HepG2 (cell line): Measurements from ENCODE around the gene TMF1. TPM values are rescaled to one million over a fixed set of nuclear protein-coding genes. Genes with fewer than 3 reads are reported as not detected.

Experiments
- ATAC-seq: fragments of 200-7000 bp; cut with Tn5 transposase; 3 replicates; pipeline ENCODE4 v1.9.1; 2020; ENCODE audit warnings: mild to moderate bottlenecking, moderate library complexity
- BruUV-seq: library from RNA; stranded (reverse); fragments of 400-500 nt; replicated peaks from 2 replicates; lab custom pipeline; 2021; lab: Mats Ljungman, UMichigan
- CTCF ChIA-PET: fragments of 300-600 bp; formaldehyde crosslinking; extraction: SDS; loops from one replicate; lab custom pipeline; 2021; ENCODE audit warnings: low total read pairs, inconsistent platforms, low intra/inter-chr PET ratio; lab: Yijun Ruan, JAX
- POLR2A ChIA-PET: fragments of 350-600 bp; sonication (Branson Sonifier 250); formaldehyde crosslinking; loops from one replicate; lab custom pipeline; 2020; ENCODE audit warnings: antibody characterized with exemption, inconsistent platforms; lab: Yijun Ruan, JAX
- DNase-seq: peaks from one replicate; pipeline ENCODE4 v3.0.0-alpha.2; 2015; ENCODE audit warnings: low spot score
- FAIRE-seq: peaks from 3 replicates; lab custom pipeline; 2011; peaks lifted over from hg19 to GRCh38; lab: Jason Lieb, UNC
- H2AFZ ChIP-seq: one replicate; pipeline ENCODE4 v1.6.1; 2011; ENCODE audit warnings: low read length, inconsistent platforms
- H3K27ac ChIP-seq: fragments of 300-600 bp; 3 replicates; pipeline ENCODE4 v1.8.0; 2011; ENCODE audit warnings: mixed run types, mild to moderate bottlenecking, mixed read lengths, low read length, inconsistent platforms; ENCODE audit not compliant: insufficient read depth; ENCODE audit errors: extremely low read length
- H3K27me3 ChIP-seq, 2 experiments: fragments of 200-600 bp in 1 of 2; 2 replicates in 1 of 2; 3 replicates in 1 of 2; pipeline versions ENCODE4 v1.6.0 to v1.8.0; 2011; ENCODE audit warnings: low read length in 2 of 2, mild to moderate bottlenecking in 2 of 2, moderate library complexity in 2 of 2, inconsistent platforms in 1 of 2; ENCODE audit not compliant: insufficient read depth in 2 of 2, control insufficient read depth in 1 of 2
- H3K36me3 ChIP-seq, 2 experiments: fragments of 200-600 bp in 1 of 2; replicated peaks in 1 of 2; 2 replicates in 1 of 2; 3 replicates in 1 of 2; pipeline versions ENCODE4 v1.5.1 to v1.8.0; 2011; ENCODE audit warnings: low read length in 2 of 2, inconsistent platforms in 1 of 2; ENCODE audit not compliant: insufficient read depth in 2 of 2, control insufficient read depth in 1 of 2
- H3K4me1 ChIP-seq: 2 replicates; pipeline ENCODE4 v1.5.1; 2012; ENCODE audit warnings: low read length, inconsistent platforms; ENCODE audit not compliant: insufficient read depth
- H3K4me2 ChIP-seq: 2 replicates; pipeline ENCODE4 v1.6.0; 2011; ENCODE audit warnings: low read depth, low read length, inconsistent platforms
- H3K4me3 ChIP-seq, 3 experiments: fragments of 200-600 bp in 1 of 3; sonication (generic), shearing (Covaris generic) in 1 of 3; replicated peaks in 1 of 3; 2 replicates each; pipeline ENCODE4 v1.5.1; 2011 to 2016; ENCODE audit warnings: low read length in 3 of 3, inconsistent platforms in 2 of 3, low read depth in 2 of 3, mild to moderate bottlenecking in 2 of 3, control low read depth in 1 of 3, mixed read lengths in 1 of 3; ENCODE audit not compliant: insufficient read depth in 1 of 3
- H3K79me2 ChIP-seq: one replicate; pipeline ENCODE4 v1.6.1; 2011; ENCODE audit warnings: low read length, inconsistent platforms; ENCODE audit not compliant: insufficient read depth
- H3K9ac ChIP-seq: 2 replicates; pipeline ENCODE4 v1.6.0; 2011; ENCODE audit warnings: mild to moderate bottlenecking, low read depth, low read length, inconsistent platforms; ENCODE audit not compliant: insufficient read depth
- H3K9me3 ChIP-seq: 2 replicates; pipeline ENCODE4 v1.5.1; 2012; ENCODE audit warnings: mild to moderate bottlenecking, low read length
- H4K20me1 ChIP-seq: 2 replicates; pipeline ENCODE4 v1.6.0; 2011; ENCODE audit warnings: inconsistent platforms, mild to moderate bottlenecking, low read length, moderate library complexity; ENCODE audit not compliant: insufficient read depth
- ASH2L ChIP-seq: fragments of 300-600, 200-600 bp; sonication (generic); IDR thresholded peaks from 2 replicates; pipeline ENCODE4 v1.7.0; 2017; ENCODE audit warnings: low read depth, mild to moderate bottlenecking, moderate library complexity, mixed read lengths, low read length; ENCODE audit not compliant: insufficient read length
- POGK ChIP-seq: sonication (generic); formaldehyde crosslinking; conservative IDR thresholded peaks from 2 replicates; pipeline ENCODE4 v1.8.0; 2022; ENCODE audit warnings: mild to moderate bottlenecking, moderate library complexity, missing genetic modification reagents
- SMC3 ChIP-seq: IDR thresholded peaks from 2 replicates; pipeline ENCODE4 v1.6.1; 2011; ENCODE audit warnings: low read length, improper control_type of control experiment
- ZNF296 ChIP-seq: sonication (generic); formaldehyde crosslinking; conservative IDR thresholded peaks from 2 replicates; pipeline ENCODE4 v1.5.0; 2020; ENCODE audit warnings: mild to moderate bottlenecking, missing genetic modification reagents
- ZXDC ChIP-seq: sonication (generic); formaldehyde crosslinking; IDR thresholded peaks from 2 replicates; pipeline ENCODE4 v1.5.0; 2020; ENCODE audit warnings: mild to moderate bottlenecking, missing genetic modification reagents
- WGBS: methylation state at CpG from one replicate; pipeline ENCODE4 v1.1.6; 2017; ENCODE audit warnings: low lambda C conversion rate; 5-methylcytosine and 5-hydroxymethylcytosine counted together
- in situ Hi-C: cut with HindIII; loops from 2 replicates; pipeline ENCODE4 v1.10.0; 2017; ENCODE audit warnings: low pct_unique_long_range_greater_than_20kb; ENCODE audit not compliant: extremely low pct_ligation_motif_present
- intact Hi-C: fragments of 100-400 bp; cut with micrococcal nuclease; formaldehyde crosslinking; loops from one replicate; pipeline ENCODE4 v1.10.0; 2022; ENCODE audit not compliant: unreplicated experiment
- polyA plus RNA-seq, 8 experiments: library from polyadenylated mRNA; depleted of rRNA in 3 of 8; stranded (reverse) in 7 of 8; unstranded in 1 of 8; fragments of >200 nt; fragmentation: Illumina TruSeq in 4 of 8; extraction: Trizol in 4 of 8; gene quantifications; 2 replicates each; pipeline versions ENCODE4 v1.2.1 to v1.2.3, GENCODE V29; 2011 to 2016; ENCODE audit warnings: low read depth in 4 of 8, missing spikeins in 1 of 8, mixed read lengths in 1 of 8; ENCODE audit not compliant: insufficient read depth in 1 of 8
- total RNA-seq, 5 experiments: library from RNA; depleted of rRNA; stranded (reverse); fragments of >200 nt; fragmentation: Illumina TruSeq; extraction: Trizol; gene quantifications; 2 replicates each; pipeline ENCODE4 v1.2.3, GENCODE V29; 2016; ENCODE audit warnings: low read depth in 1 of 5

The TMF1 gene
- total and polyA plus RNA-seq, 2 of the 13 experiments (the other 11 are each of a cell fraction or from before 2014, with no cell fraction given) = 12.1 to 38.4 TPM

GRCh38 chr3:69091389-69092029 lies 39.4 kb upstream of the TMF1 start:
- H3K4me1 ChIP-seq = peaks cover 10% of the 10 kb centered on the region
- H3K9me3 ChIP-seq = no peaks in the 10 kb centered on the region
- no peaks in the 10 kb centered on the region for H3K27me3 ChIP-seq
- H3K9ac ChIP-seq = no peak overlapping the region
- H3K36me3 ChIP-seq = no peaks in the 10 kb centered on the region
- H3K4me2 ChIP-seq = no peak overlapping the region
- ChIA-PET POLR2A (no interaction called here), CTCF (no interaction called here)
- TF ChIP-seq SMC3 (no peak), ASH2L (no peak), ZNF296 (CRISPR knock-in tag) (no peak), POGK (CRISPR knock-in tag) (no peak), ZXDC (no peak)
- WGBS = 97% methylated on average over 5 of the region's 5 CpGs
- no peak for DNase-seq
- no peaks in the 10 kb centered on the region for H4K20me1 ChIP-seq
- in situ Hi-C loops (no loop called here), intact Hi-C loops (no loop called here)
- H3K79me2 ChIP-seq = peaks cover under 1% of the 10 kb centered on the region
- H3K27ac ChIP-seq = no peak overlapping the region
- BruUV-seq = no TSS peak
- H3K4me3 ChIP-seq = no peak overlapping the region
- no peak overlapping the region for H2AFZ ChIP-seq
- FAIRE-seq = no peak
- ATAC-seq = no peak
